Uterus (tissue), 4 donors: Measurements from ENCODE around the gene LMOD2. TPM values are rescaled to one million over a fixed set of nuclear protein-coding genes. Genes with fewer than 3 reads are reported as not detected.

Experiments used
- DNase-seq, 2 donors: peaks; one replicate each; pipeline ENCODE4 v3.0.0-alpha.2; 2019 to 2020
- H3K27ac ChIP-seq, 2 donors: fragments of 200-600 bp; sonication (generic); 1 replicate in 1 of 2; 2 replicates in 1 of 2; pipeline ENCODE4 v1.5.1; 2016 to 2018
- H3K27me3 ChIP-seq, 2 donors: fragments of 200-600 bp; sonication (generic); one replicate each; pipeline ENCODE4 v1.5.1; 2018 to 2019; ENCODE audit warnings: control low read depth in 1 of 2
- H3K36me3 ChIP-seq, 2 donors: fragments of 200-600 bp; sonication (generic); one replicate each; pipeline ENCODE4 v1.5.1; 2019; ENCODE audit warnings: control low read depth in 1 of 2
- H3K4me1 ChIP-seq, 2 donors: fragments of 200-600 bp; sonication (generic); one replicate each; pipeline ENCODE4 v1.5.1; 2018 to 2019; ENCODE audit warnings: control low read depth in 1 of 2
- H3K4me3 ChIP-seq, 2 donors: fragments of 200-600 bp; sonication (generic); 1 replicate in 1 of 2; 2 replicates in 1 of 2; pipeline ENCODE4 v1.5.1; 2018 to 2019; ENCODE audit warnings: mild to moderate bottlenecking in 1 of 2
- H3K9me3 ChIP-seq, 2 donors: fragments of 200-600 bp; sonication (generic); one replicate each; pipeline ENCODE4 v1.5.1; 2019; ENCODE audit warnings: control low read depth in 1 of 2
- CTCF ChIP-seq, 4 experiments: fragments of 200-600 bp in 2 of 4; fragments of 450-650 bp in 2 of 4; sonication (generic) in 2 of 4; IDR thresholded peaks; one replicate each; pipeline ENCODE4 v1.5.1; 2016 to 2019; ENCODE audit warnings: antibody characterized with exemption in 4 of 4, mild to moderate bottlenecking in 2 of 4, moderate library complexity in 1 of 4
- POLR2A ChIP-seq, 2 donors: fragments of 450-650 bp; IDR thresholded peaks; one replicate each; pipeline ENCODE4 v1.6.1; 2016; ENCODE audit warnings: antibody characterized with exemption in 2 of 2, mild to moderate bottlenecking in 1 of 2, moderate library complexity in 1 of 2
- intact Hi-C: fragments of 100-400 bp; cut with DNase I; formaldehyde crosslinking; loops from one replicate; pipeline ENCODE4 v1.15.1; 2023; ENCODE audit warnings: low total_unique reads
- total RNA-seq, 4 donors: library from RNA; depleted of rRNA in 3 of 4; stranded (reverse); fragments of >200 nt in 3 of 4; gene quantifications; one replicate each; pipeline versions ENCODE4 v1.1.0 to v1.2.4, GENCODE V29; 2014 to 2023
- donor health status: DM: yes; HTN: yes; CAD: no.

Gene LMOD2
- total RNA-seq, 4 donors from 2014 or later, result 0.52 TPM; not detected in 3

- intact Hi-C loops, result no loop called here
- TF ChIP-seq CTCF (IDR thresholded peaks at IDR 0.05) (no peak), POLR2A (IDR thresholded peaks at IDR 0.05) (no peak)
- no peaks in the 10 kb centered on the region for H3K27me3 ChIP-seq
- no peaks in the 10 kb centered on the region for H3K36me3 ChIP-seq
- H3K27ac ChIP-seq, result no peak overlapping the region
- H3K4me3 ChIP-seq, result no peak overlapping the region
- peaks cover 0 to 6% of the 10 kb centered on the region in 2 donors for H3K4me1 ChIP-seq
- no peak for DNase-seq
- H3K9me3 ChIP-seq, result no peaks in the 10 kb centered on the region
Observed at GRCh38 chr7:123645516-123645915, 10.2 kb upstream of the LMOD2 start.

GRCh38 chr7:123647106-123647730 lies 8.4 kb upstream of the LMOD2 start:
- intact Hi-C loops, result no loop called here
- H3K4me3 ChIP-seq, result no peak overlapping the region
- peaks cover 0 to 6% of the 10 kb centered on the region in 2 donors for H3K4me1 ChIP-seq
- no peak overlapping the region for H3K27ac ChIP-seq
- DNase-seq, result no peak
- no peaks in the 10 kb centered on the region for H3K36me3 ChIP-seq
- H3K9me3 ChIP-seq, result no peaks in the 10 kb centered on the region
- TF ChIP-seq CTCF (IDR thresholded peaks at IDR 0.05) (no peak), POLR2A (IDR thresholded peaks at IDR 0.05) (no peak)
- no peaks in the 10 kb centered on the region for H3K27me3 ChIP-seq

- DNase-seq, result no peak
- no peaks in the 10 kb centered on the region for H3K9me3 ChIP-seq
- intact Hi-C loops, result no loop called here
- H3K36me3 ChIP-seq, result no peaks in the 10 kb centered on the region
- no peak overlapping the region for H3K4me3 ChIP-seq
- no peak overlapping the region for H3K27ac ChIP-seq
- no peaks in the 10 kb centered on the region for H3K4me1 ChIP-seq
- H3K27me3 ChIP-seq, result no peaks in the 10 kb centered on the region
- TF ChIP-seq POLR2A (IDR thresholded peaks at IDR 0.05) (no peak), CTCF (IDR thresholded peaks at IDR 0.05) (no peak)
Observed at GRCh38 chr7:123649964-123650363, 5.7 kb upstream of the LMOD2 start.

GRCh38 chr7:123650595-123650994 lies 5.1 kb upstream of the LMOD2 start:
- intact Hi-C loops, result no loop called here
- Histone ChIP-seq H3K9me3 (no peaks in the 10 kb centered on the region), H3K4me1 (no peaks in the 10 kb centered on the region)

GRCh38 chr7:123652406-123652805 lies 3.3 kb upstream of the LMOD2 start:
- no peaks in the 10 kb centered on the region for H3K36me3 ChIP-seq
- no peak for TF ChIP-seq POLR2A (IDR thresholded peaks at IDR 0.05)
- TF ChIP-seq CTCF (IDR thresholded peaks at IDR 0.05), result no peak
- H3K9me3 ChIP-seq, result no peaks in the 10 kb centered on the region
- no peak for DNase-seq
- H3K4me3 ChIP-seq, result no peak overlapping the region
- H3K4me1 ChIP-seq, result no peaks in the 10 kb centered on the region
- no peaks in the 10 kb centered on the region for H3K27me3 ChIP-seq
- intact Hi-C loops, result no loop called here
- H3K27ac ChIP-seq, result no peak overlapping the region

More at GRCh38 chr7:123650595-123650994, 5.1 kb upstream of the LMOD2 start:
- Histone ChIP-seq H3K36me3 (no peaks in the 10 kb centered on the region), H3K4me3 (no peak overlapping the region), H3K27ac (no peak overlapping the region), H3K27me3 (no peaks in the 10 kb centered on the region)
- DNase-seq, result no peak
- no peak for TF ChIP-seq CTCF (IDR thresholded peaks at IDR 0.05)
- no peak for TF ChIP-seq POLR2A (IDR thresholded peaks at IDR 0.05)
